DMS153 (cell line): Measurements from ENCODE around the gene ZNF518B.

Experiments used
- DNase-seq: peaks from one replicate; lab custom pipeline; 2025; lab: John Stamatoyannopoulos, UW

ZNF518B gene, protein sequence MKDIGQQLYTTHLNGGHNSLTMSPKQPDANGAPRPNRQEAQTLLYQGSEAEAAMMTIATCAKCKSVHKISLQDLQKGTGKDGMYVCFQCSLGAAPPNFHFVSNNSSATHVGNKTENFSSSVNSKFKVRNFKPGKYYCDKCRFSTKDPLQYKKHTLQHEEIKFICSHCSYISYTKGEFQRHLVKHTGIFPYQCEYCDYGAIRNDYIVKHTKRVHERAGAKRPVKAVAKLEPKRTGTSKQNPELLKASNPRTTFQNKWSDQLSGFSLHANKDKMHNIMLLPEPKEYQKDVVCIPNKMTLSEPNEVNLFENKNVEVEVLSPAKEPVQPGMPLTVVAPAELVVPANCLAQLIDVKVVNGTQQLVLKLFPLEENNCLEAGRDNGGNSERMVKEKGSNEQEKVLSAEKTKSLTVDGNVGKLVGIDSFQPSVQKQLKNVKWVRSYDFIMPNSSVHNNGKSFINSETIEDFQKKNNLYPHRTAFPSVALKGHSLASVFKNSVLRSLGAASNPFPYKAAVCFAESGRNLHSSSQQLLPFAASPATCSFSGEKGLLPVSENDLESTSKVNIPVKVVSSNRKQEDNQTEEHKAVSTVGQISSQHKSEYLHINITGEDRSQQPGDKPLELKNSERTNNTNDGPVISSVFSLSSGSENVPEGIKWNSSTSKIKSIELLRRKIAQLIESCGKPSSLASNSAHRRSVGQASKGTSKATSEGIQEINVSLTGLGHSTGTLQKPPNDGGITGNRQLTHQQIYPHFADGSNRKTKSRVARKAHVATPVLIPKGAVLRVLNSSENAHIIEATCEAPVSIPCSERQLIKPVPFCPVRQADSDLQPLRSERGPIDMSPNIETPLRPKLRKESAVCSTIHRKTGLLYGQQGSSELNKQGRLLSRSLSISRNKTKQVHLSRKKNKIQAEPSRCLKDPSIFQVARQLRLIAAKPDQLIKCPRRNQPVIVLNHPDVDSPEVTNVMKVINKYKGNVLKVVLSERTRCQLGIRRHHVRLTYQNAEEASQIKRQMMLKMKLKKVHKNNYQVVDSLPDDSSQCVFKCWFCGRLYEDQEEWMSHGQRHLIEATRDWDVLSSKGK

DNA sequence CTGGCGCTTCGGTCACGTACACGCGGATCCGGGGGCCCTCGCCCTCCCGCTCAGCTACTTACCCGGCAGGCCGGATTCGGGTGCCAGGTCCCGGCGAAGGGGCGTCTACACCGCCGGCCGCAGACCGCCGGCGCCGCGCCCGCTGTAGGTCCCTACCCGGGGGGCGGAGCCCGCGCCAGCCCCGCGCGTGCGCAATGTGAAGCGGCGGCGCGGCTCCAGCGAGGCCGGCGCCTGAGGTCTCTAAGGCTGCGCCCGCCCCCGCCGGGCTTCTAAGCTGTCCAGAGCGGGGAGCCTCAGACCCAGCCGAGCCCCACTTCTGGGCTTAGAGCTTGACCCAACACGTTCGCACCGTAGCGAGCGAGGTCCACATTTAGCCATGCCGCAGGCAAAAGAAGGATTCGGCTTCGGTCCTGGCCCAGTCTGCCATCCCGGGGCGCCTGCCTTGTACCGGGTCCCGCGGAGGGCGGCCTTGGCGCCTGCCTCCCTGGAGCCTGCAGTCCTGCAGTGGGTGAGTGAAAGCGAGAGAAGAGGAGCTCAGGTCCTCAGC, at the start of gene ZNF518B:
TSS of gene ZNF518B (minus strand) at position 172 of the 547 bp plus-strand sequence. CDS start 11,098 bp downstream, outside the sequence.
- DNase-seq = peak; percentile 3

DNA sequence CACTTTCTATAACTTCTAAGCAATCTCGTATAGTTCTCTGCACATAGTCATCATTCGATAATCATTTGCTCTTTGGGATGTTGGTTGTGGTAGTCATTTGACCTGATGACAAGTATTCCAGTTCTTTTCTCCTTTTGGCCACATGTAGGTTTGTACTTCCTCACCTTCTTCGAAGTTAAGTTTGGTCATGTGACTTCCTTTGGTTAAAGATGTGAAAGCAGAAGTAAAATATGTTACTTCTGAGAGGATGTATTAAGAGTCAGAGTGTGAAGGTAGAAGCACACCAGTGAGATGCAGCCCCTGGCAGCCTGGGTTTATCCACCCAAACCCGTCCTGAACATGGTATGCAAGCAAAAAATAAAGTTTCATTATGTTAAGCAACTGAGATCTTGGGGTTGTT, 48.9 kb upstream of the ZNF518B start:
- no peak for DNase-seq

DNA sequence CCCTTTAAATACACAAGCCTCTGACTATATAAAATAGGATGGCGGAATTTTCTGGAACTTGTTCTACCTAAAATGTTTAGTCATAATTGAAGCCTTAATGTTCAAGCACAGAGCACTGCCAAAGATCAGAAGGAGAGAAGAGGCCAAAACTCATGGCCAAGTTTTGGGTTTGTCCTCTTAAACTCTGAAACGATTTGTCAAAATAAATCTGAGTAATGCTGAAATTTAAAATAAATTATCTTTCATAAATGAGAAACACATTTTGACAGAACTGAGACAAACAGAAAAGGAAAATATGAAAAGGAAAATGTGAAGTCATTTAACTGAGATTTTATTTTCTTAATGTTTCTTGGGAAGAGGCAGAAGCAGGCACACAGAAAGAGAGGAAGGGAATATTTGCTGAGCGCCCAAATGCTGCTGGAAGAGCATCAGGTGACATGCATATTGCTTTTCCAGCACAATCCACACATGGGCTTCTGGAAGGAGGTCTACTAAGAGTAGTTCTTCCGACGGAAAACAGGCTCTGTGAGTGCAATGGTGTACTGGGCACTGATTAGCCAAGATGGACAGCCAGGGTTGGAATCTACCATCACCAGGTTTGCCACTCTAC, 47.4 kb upstream of the ZNF518B start:
- no peak for DNase-seq

DNA sequence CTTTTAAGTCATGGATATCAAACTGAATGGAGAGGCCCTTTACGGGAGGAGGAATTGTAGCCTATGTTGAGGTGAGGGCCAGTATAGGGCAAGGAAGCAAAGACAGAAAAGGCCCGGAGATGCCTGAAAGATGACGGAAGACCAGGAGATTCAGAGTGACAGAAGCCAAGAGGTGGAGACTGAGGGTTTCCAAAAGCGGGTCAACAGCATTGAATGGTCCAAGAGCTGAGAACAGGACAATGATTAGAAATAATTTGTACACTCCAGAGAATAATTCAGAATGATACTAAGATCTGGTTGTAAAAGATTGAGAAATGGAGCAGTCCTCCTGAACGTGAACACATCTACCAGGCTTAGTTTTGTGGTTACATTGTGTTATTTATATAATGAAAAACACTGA, 45.5 kb upstream of the ZNF518B start:
- DNase-seq = no peak

DNA sequence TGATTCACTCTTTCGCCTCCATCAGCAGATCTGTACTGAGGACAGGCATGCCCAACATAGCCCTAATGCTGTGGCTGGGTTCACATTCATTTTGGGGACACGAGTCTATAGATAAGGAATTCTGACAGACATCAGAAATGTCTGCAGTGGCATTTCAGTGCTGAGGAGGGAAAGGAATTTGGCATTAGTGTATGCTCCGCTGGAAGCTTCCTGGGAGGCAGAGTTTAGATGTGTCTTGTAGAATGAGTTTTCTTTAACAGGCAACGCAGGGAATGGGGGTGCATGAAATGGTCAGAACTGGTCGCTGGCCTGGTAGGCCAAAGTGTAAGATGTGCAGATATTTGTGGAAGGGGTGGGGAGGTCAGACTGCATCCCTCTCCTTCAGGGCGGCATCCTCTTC, 43.5 kb upstream of the ZNF518B start:
- no peak for DNase-seq

DNA sequence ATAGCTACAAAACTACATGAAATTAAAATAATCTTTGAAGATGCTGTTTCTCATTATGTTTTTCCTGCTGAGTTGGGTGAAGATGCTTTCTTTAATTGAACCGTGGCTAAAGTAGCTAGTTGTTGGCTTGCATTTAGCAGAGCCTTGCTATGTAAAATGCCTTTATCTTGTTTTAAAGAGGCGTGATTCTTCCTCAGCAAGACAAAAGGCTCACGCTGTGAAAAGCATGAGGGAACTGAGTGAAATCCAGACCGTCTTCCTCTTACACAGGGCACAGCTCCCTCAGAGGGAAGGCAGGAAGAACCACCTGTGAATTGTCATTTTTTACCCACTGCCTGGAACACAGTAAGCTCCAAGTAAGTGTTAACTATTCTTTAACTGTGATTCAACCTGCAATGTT, 39.0 kb upstream of the ZNF518B start:
- DNase-seq = no peak

DNA sequence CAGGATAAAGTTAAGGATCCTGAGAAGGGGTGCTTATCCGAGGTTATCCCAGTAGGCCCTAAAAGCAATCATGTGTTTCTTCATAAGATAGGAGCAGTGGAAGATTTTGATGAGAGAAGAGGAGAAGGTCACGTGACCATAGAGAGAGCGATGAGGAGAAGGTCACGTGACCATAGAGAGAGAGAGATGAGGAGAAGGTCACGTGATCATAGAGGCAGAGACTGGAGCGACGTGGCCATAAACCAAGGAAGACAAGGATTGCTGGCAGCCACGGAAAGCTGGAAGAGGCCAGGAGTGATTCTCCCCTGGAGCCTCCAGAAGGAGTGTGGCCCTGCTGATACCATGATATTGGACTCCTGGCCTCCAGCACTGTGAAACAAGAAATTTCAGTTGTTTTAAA, 38.4 kb upstream of the ZNF518B start:
- DNase-seq = no peak

DNA sequence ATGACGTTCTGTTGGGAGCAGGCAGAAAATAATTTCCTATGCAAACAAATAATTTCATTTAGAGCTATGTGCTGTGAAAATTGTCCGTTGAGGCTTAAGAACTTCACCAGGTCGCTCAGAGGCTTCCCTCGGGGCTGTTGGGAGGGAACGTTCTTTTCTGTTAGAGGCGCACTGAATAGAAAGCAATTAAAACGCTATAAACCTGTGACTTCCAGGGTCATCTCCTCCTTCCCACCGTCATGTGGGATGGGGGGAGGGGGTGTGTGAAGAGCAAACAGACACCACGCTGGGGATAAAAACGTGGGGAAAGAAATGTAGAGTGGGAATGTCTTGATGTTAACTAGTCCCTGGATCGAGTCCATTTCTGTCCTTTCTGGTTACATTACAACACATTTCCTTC, 35.2 kb upstream of the ZNF518B start:
- no peak for DNase-seq

DNA sequence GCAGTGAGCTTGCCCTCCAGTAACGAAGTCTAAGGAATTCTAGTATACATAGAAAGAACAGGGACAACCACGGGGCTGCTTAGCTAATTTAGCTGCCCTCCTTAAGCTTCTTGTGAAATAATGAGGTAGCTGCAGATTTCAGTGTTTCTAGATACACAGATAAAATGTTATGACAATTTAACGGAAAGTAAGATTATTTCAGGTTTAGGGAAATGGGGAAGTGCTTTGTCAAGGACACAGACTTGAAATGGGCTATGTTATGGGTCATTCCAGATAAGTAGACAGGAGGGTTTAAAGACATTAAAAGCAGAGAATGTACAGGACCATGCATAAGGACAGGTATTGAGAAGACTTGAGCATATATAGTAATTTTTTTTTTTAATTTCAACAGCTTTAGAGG, 34.2 kb upstream of the ZNF518B start:
- no peak for DNase-seq

DNA sequence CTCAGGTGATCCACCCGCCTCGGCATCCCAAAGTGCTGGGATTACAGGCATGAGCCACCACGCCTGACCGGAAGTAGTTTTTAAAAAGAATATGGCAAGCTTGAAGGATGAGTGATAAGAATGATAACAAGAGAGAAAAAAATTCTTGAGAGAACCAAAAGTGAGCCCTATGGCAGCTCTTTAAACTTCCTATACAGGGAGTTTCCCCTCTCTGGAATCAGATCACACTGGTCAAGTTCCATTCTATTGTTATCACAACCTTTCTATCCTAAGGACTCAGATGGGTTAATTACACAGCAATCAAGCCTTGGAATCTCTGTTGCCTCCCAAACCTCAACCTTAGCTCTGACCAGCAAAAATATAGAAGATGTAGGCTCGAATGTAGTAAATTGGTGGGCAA, 33.8 kb upstream of the ZNF518B start:
- no peak for DNase-seq

DNA sequence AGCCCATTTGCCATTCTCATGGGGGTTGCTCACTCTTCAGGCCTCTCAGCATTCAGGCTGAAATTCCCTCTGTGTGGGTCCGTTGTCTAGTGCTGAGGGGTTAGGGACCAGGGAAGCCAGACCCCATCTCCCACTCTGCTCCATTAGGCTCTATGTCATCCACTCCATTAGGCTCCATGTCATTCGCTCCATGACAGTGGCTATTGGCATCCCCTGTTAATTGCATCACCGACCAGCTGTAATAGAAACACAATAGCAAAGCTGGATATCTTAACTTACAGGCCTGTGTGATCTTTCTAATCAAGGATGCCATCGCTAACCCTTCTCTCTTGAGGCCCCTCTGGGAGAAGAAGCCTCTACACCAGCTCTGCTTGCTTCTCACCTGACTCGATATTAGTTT, 25.7 kb upstream of the ZNF518B start:
- DNase-seq = no peak

DNA sequence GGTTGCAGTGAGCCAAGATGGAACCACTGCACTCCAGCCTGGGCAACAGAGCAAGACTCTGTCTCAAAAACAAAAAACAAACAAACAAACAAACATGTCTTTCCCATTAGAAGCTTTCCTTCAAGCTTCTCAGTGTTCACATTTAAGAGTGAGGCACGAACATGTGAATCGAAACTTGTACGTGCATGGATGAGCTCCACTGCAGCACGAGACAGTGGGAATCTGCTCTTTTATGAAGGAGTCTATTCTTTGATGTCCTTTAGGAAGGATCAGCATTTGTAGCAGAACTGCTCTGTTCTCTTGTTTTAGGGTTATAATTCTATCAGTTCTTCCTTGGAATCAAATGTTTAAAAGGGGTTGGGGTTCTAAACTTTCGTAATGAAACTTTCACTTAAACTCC, 23.4 kb upstream of the ZNF518B start:
- no peak for DNase-seq

DNA sequence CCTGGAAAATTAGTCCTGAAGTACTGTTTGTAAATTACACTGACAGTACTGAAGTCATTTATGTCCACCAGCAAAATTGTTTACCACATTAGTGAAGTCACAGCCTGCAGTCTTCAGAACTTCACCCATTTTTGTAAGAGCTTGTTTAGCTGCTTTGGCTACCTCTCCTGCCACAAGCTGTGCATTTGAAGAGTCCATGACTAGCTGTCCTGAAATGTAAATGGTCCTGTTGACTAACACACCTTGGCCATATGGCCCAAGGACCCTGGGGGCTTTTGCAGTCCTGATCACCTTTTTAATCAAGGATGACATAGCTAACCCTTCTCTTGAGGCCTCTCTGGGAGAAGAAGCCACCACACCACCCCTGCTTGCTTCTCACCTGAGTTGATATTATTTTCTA, 21.4 kb upstream of the ZNF518B start:
- no peak for DNase-seq

DNA sequence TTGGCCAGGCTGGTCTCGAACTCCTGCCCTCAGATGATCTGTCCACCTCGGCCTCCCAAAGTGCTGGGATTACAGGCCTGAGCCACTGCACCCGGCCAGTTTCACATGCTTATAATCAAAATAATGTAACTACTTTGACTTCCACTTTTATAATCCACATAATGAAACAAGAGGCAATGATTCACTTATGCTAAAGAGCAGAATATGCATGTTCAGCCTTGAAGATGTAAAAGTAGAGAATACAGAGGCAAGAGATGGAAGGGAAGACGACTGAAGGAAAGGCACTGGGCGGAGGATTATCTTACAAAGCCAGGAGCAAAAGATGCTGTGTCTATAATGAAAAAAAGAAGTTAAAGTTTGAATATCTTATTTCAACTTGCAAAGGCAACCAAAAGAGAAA, 13.3 kb upstream of the ZNF518B start:
- DNase-seq = no peak

DNA sequence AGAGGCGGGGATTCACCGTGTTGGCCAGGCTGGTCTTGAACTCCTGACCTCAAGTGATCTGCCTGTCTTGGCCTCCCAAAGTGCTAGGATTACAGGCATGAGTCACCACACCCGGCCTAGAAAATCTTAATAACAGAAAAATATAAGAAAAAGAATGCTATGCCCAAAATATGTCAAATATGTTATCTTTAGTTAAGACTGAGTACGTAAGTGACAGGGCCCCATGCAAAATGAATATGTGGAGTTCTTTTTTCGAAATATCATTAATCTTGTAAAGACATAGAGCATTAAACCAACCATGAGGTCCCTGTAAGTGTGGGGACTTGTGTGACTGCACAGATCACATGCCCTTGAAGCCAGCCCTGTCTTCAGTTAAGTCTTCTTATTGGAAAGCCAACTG, 8.9 kb upstream of the ZNF518B start:
- DNase-seq = no peak

DNA sequence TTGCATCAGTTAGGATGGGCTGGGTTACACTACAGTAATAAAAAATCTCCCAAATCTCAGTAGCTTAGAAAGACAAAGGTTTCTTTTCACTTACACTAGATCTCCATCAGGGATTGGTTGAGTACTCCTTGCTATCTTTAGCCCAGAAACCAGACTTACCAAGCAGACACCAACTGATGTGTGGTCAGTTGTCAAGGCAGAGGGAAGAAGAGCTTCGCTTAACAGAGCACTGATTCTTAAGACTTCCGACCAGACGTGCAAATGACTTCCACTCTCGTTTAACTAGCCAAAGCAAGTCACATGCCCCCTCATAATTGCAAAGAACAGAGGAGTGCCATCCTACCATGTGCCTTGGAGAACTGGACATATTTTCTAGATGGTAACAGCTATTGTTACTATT, 5.7 kb upstream of the ZNF518B start:
- DNase-seq = no peak

DNA sequence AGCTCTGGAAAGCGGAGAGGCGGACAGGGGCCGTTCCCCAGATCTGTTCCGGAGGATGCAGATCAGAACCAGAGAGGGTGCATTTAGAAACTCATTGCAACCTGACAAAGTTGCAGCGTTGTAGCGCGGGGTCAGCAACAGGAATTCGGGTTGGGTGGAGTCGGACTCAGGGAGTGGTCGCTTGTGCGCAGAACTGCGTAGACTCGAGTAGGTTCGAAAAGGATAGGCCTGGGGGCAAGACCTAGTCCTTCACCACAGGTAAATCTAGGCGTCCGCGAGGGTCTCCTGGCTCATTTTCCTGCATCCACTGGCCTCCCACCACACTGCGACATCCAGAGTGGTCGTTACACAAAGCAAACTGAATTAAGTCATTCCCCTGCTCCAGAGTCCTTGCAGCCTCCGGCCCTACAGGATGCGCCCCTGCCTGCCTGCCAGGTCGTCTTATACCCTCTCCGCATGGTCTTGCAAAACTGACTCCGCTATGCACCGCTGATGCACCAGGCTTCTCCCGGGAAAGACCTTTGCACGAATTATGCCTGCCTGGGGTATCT, 4.7 kb upstream of the ZNF518B start:
- no peak for DNase-seq

DNA sequence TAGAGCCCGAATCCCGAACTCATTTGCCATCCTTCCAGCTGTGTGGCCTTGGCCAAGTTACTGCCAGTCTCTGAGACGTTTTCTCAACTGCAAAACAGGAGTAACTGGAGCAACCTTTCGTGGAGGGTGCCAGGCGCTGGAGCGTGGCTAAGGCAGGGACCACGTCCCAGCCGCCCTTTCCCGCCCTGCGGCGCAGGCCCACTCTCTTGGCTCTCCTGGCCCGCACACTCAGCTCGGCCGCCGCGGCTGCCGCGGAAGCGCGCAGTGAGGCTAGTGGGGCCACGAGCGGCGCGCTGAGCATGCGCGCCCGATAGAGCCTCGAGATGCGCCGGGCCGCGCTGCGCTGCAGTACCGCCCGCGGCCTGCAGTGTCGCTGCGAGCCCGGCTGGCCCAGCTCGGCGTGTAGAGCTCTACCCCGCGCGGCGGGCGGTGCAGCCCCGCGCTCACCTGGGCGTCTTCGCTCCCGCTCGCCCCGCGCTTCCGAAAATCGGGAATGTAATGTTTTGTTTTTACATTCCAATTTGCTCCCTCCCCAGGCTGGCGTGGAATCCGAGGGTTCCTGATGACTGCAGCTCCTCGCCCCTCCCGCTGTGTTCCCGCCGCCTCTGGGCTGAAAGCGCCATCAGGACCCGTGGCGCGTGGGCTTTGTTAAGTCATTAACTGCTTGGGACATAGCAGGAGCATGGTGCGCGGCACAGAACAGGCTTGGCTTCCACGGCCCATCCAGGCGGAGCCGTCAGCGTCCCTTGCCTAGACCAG, 4.0 kb upstream of the ZNF518B start:
- DNase-seq = no peak

DNA sequence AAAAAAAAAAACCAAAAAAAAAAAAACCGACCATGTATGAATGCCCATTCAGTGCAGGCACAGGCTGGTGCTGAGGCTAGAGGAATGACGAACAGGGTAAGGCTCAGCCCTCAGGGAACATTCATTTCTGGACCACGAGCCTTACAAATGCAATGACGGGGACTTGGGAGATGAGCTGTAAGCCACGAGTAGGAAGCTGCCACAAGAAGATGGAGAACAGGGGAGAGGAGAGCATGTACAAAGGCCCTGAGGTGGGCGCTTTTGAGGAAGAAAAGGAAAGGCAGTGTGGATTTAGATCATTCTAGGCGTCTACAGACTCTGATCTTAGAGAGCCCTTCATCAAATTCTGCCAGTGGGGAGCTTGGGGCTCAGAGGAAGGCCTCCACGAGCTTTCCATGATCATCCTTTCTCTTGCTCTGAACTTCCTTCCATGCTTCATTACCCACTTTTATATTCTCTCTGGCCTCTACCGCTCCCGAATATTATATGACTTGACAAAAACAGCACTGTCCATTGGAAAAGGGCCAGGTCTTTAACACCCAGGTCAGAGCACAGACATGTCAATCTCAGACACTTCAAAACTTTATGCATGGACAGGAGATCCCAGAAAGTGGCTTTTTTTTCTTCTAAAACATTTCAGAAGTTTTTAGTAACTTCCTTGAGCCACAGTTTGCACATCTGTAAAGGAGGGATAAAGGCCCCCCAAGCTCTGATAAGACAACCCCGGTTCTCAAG, 3.3 kb upstream of the ZNF518B start:
- no peak for DNase-seq

DNA sequence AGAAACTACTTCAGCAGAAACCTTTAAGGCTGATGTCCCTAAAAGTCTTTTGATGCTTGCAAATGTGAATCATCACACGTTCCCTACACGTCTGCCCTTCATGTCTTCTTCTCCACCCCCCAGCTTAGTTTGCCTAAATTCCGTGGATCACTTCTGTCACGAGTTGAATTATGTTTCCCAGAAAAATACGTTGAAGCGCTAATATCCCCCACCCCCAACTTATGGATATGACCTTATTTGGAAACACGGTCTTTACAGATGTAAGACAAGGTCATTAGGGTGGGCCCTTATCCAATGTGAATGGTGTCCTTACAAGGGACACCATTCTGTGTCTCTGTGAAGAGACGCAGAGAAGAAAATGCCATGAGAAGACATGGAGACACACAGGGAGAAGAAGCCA, 2.1 kb upstream of the ZNF518B start:
- DNase-seq = no peak
